Osteocyte (in vitro differentiated cells): Measurements from ENCODE around the gene LDLR. TPM values are rescaled to one million over a fixed set of nuclear protein-coding genes. Genes with fewer than 3 reads are reported as not detected.
"Not testable (repeated sequence)": the region's sequence is repeated elsewhere in the genome, so short reads cannot be mapped to it uniquely, and the experiment has no call there.

ENCODE experiments used
- DNase-seq: peaks from one replicate; pipeline ENCODE4 v3.0.0; 2021; ENCODE audit warnings: mixed read lengths; ENCODE audit not compliant: unreplicated experiment; ENCODE audit errors: extremely low spot score
- H3K27ac Mint-ChIP-seq: one replicate; pipeline ENCODE4 v1.8.0; 2021; ENCODE audit warnings: mild to moderate bottlenecking, mixed read lengths; ENCODE audit not compliant: unreplicated experiment
- H3K27me3 Mint-ChIP-seq: one replicate; pipeline ENCODE4 v1.8.0; 2021; ENCODE audit warnings: mixed read lengths; ENCODE audit not compliant: unreplicated experiment
- H3K36me3 Mint-ChIP-seq: one replicate; pipeline ENCODE4 v1.8.0; 2021; ENCODE audit warnings: mixed read lengths; ENCODE audit not compliant: unreplicated experiment
- H3K4me1 Mint-ChIP-seq: one replicate; pipeline ENCODE4 v1.8.0; 2021; ENCODE audit warnings: mixed read lengths; ENCODE audit not compliant: unreplicated experiment
- H3K4me3 Mint-ChIP-seq: one replicate; pipeline ENCODE4 v1.8.0; 2021; ENCODE audit warnings: mild to moderate bottlenecking, moderate library complexity, mixed read lengths; ENCODE audit not compliant: unreplicated experiment
- H3K9me3 Mint-ChIP-seq: one replicate; pipeline ENCODE4 v1.8.0; 2021; ENCODE audit warnings: mixed read lengths; ENCODE audit not compliant: unreplicated experiment
- total RNA-seq: library from RNA; stranded (reverse); gene quantifications from 2 replicates; pipeline ENCODE4 v1.2.1, GENCODE V29; 2021
- TF ChIP-seq, protein P1 (sequence below): fragments of 200-600 bp; sonication (generic); IDR thresholded peaks from 2 replicates; pipeline ENCODE4 v1.5.0; 2021; ENCODE audit warnings: antibody characterized with exemption, mild to moderate bottlenecking, moderate library complexity

LDLR gene
- total RNA-seq, 1 donor from 2014 or later: 96.9 TPM

DNA sequence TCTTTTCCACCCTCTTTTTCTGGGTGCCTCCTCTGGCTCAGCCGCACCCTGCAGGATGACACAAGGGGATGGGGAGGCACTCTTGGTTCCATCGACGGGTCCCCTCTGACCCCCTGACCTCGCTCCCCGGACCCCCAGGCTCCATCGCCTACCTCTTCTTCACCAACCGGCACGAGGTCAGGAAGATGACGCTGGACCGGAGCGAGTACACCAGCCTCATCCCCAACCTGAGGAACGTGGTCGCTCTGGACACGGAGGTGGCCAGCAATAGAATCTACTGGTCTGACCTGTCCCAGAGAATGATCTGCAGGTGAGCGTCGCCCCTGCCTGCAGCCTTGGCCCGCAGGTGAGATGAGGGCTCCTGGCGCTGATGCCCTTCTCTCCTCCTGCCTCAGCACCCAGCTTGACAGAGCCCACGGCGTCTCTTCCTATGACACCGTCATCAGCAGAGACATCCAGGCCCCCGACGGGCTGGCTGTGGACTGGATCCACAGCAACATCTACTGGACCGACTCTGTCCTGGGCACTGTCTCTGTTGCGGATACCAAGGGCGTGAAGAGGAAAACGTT lies 24.0 kb downstream of the LDLR start:
- no peaks in the 10 kb centered on the region for H3K9me3 Mint-ChIP-seq
- no peaks in the 10 kb centered on the region for H3K4me1 Mint-ChIP-seq
- H3K36me3 Mint-ChIP-seq: peaks cover 53% of the 10 kb centered on the region
- TF ChIP-seq, protein P1, sequence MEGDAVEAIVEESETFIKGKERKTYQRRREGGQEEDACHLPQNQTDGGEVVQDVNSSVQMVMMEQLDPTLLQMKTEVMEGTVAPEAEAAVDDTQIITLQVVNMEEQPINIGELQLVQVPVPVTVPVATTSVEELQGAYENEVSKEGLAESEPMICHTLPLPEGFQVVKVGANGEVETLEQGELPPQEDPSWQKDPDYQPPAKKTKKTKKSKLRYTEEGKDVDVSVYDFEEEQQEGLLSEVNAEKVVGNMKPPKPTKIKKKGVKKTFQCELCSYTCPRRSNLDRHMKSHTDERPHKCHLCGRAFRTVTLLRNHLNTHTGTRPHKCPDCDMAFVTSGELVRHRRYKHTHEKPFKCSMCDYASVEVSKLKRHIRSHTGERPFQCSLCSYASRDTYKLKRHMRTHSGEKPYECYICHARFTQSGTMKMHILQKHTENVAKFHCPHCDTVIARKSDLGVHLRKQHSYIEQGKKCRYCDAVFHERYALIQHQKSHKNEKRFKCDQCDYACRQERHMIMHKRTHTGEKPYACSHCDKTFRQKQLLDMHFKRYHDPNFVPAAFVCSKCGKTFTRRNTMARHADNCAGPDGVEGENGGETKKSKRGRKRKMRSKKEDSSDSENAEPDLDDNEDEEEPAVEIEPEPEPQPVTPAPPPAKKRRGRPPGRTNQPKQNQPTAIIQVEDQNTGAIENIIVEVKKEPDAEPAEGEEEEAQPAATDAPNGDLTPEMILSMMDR: no peak
- DNase-seq: no peak
- H3K27ac Mint-ChIP-seq: no peak overlapping the region
- no peaks in the 10 kb centered on the region for H3K27me3 Mint-ChIP-seq
- no peak overlapping the region for H3K4me3 Mint-ChIP-seq

DNA sequence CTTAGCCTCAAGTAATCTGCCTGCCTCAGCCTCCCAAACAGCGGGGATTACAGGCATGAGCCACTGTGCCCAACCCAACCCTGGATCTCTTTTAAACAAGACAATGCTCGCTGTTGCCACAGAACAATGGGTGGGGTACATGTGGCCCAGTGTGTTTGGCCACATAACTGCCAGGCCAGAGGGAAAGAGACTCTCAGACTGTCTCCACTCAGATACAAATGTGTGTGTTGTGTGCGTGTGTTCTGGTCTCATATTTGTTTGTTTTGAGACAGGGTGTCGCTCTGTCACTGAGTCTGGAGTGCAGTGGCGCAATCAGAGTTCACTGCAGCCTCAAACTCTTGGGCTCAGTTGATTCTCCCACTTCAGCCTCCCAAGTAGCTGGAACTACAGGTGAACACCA lies 25.8 kb downstream of the LDLR start:
- H3K36me3 Mint-ChIP-seq: peaks cover 54% of the 10 kb centered on the region

DNA sequence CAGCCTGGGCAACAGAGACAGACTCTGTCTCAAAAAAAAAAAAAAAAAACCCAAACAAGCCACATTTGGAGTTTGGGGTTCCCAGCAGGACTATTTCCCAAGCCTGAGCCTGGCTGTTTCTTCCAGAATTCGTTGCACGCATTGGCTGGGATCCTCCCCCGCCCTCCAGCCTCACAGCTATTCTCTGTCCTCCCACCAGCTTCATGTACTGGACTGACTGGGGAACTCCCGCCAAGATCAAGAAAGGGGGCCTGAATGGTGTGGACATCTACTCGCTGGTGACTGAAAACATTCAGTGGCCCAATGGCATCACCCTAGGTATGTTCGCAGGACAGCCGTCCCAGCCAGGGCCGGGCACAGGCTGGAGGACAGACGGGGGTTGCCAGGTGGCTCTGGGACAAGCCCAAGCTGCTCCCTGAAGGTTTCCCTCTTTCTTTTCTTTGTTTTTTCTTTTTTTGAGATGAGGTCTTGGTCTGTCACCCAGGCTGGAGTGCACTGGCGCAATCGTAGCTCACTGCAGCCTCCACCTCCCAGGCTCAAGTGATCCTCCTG lies 26.7 kb downstream of the LDLR start:
- Mint-ChIP-seq H3K4me3 (no peak overlapping the region), H3K4me1 (peaks cover under 1% of the 10 kb centered on the region), H3K36me3 (peaks cover 59% of the 10 kb centered on the region), H3K27ac (peak overlapping the region; percentile 4), H3K9me3 (no peaks in the 10 kb centered on the region), H3K27me3 (no peaks in the 10 kb centered on the region)
- DNase-seq: no peak
- TF ChIP-seq, protein P1: no peak

More for the DNA sequence above, 25.8 kb downstream of the LDLR start:
- TF ChIP-seq, protein P1: no peak
- Mint-ChIP-seq H3K27ac (peak overlapping the region; percentile 62), H3K27me3 (no peaks in the 10 kb centered on the region), H3K9me3 (no peaks in the 10 kb centered on the region), H3K4me3 (no peak overlapping the region), H3K4me1 (no peaks in the 10 kb centered on the region)
- no peak for DNase-seq

DNA sequence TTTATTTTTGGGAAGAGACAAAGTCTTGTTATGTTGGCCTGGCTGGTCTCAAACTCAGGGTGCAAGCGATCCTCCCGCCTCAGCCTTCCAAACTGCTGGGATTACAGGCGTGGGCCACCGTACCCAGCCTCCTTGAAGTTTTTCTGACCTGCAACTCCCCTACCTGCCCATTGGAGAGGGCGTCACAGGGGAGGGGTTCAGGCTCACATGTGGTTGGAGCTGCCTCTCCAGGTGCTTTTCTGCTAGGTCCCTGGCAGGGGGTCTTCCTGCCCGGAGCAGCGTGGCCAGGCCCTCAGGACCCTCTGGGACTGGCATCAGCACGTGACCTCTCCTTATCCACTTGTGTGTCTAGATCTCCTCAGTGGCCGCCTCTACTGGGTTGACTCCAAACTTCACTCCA lies 27.2 kb downstream of the LDLR start:
- peak overlapping the region; percentile 4 for H3K27ac Mint-ChIP-seq
- peaks cover 2% of the 10 kb centered on the region for H3K4me1 Mint-ChIP-seq
- H3K9me3 Mint-ChIP-seq: no peaks in the 10 kb centered on the region
- TF ChIP-seq, protein P1: no peak
- no peak overlapping the region for H3K4me3 Mint-ChIP-seq
- H3K36me3 Mint-ChIP-seq: peaks cover 56% of the 10 kb centered on the region
- DNase-seq: no peak
- no peaks in the 10 kb centered on the region for H3K27me3 Mint-ChIP-seq

DNA sequence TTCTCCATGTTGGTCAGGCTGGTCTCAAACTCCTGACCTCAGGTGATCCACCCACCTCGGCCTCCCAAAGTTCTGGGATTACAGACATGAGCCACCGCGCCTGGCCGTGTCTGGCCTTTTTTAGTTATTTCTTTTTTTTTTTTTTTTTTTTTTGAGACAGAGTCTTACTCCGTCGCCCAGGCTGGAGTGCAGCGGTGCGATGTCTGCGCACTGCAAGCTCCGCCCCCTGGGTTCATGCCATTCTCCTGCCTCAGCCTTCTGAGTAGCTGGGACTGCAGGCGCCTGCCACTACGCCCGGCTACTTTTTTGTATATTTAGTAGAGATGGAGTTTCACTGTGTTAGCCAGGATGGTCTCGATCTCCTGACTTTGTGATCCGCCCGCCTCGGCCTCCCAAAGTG lies 32.7 kb downstream of the LDLR start:
- H3K4me3 Mint-ChIP-seq, DNase-seq, H3K9me3 Mint-ChIP-seq, H3K4me1 Mint-ChIP-seq, H3K27me3 Mint-ChIP-seq, H3K27ac Mint-ChIP-seq: not testable (repeated sequence)
- H3K36me3 Mint-ChIP-seq: peaks cover 36% of the 10 kb centered on the region
